HG02852 (cell line): ENCODE measurements around the gene CSTF3.
A peak's percentile ranks its signal among the peaks of the same experiment; 100 is the strongest.
"Not testable (repeated sequence)": the region's sequence is repeated elsewhere in the genome, so short reads cannot be mapped to it uniquely, and the experiment has no call there.

ENCODE experiments used
- ATAC-seq: cut with Tn5 transposase; IDR thresholded peaks from one replicate; pipeline ENCODE4 v1.9.1; 2021; ENCODE audit warnings: mild to moderate bottlenecking, moderate library complexity; ENCODE audit not compliant: unreplicated experiment

The CSTF3 gene

GRCh38 chr11:33094157-33094556 is 67.1 kb downstream of the CSTF3 start:
- no peak for ATAC-seq

- ATAC-seq, result no peak
These were observed 71.5 kb downstream of the CSTF3 start for GRCh38 chr11:33089776-33090175.

GRCh38 chr11:33086017-33086416 is 75.3 kb downstream of the CSTF3 start:
- no peak for ATAC-seq

DNA sequence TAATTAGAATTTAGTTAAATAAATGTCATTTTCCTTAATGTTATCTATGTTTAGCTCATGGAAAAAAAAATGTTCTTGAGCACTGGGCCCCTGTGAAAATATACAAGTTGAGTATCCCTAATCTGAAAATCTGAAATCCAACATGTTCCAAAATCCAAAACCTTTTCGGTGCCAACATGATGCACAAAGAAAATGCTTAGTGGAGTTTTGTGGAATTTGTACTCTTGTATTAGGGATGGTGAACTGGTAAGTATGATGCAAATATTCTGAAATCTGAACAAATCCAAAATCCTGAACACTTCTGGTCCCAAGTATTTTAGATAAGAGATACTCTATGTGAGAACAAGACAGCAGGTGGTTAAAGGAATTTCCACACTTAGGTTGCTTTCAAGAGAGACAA is 77.4 kb downstream of the CSTF3 start:
- no peak for ATAC-seq

- no peak for ATAC-seq
These were observed 88.8 kb downstream of the CSTF3 start for GRCh38 chr11:33072465-33072864.

DNA sequence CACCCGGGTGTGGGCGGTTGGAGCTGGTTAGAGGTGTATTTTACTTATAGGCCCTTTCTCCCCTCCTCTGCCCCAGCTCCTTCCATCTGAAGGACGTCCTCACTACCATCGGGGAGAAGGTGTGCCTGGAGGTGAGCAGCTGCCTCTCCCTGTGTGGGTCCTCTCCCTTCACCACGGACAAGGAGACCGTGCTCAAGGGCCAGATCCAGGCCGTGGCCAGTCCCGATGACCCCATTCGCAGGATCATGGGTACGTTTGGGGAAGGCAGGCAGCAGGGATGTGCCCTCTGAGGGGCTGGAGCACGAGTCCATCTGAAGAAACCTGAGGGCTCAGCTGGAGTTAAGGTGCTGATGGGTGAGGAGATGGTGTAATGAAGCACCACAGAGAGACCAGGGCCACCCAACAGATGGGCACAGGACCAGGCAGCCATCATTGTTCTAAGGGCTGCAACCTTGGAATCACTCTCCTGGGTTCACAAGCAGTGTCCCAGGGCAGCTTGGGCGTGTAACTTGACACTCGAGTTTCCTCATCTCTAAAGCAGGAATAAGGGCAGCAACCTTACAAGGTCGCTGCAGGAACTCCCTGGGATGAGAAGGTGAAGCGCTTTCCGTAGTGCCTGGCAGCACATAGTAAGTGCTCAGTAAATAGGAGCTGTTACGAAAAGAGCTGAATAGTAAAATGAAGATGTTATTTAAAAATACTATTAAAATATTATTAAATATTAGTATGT is 92.5 kb downstream of the CSTF3 start:
- no peak for ATAC-seq

- ATAC-seq, result no peak
These were observed 94.0 kb downstream of the CSTF3 start for GRCh38 chr11:33067294-33067693.

GRCh38 chr11:33065445-33066178 is 95.7 kb downstream of the CSTF3 start:
- ATAC-seq, result no peak

GRCh38 chr11:33064866-33065265 is 96.4 kb downstream of the CSTF3 start:
- no peak for ATAC-seq

DNA sequence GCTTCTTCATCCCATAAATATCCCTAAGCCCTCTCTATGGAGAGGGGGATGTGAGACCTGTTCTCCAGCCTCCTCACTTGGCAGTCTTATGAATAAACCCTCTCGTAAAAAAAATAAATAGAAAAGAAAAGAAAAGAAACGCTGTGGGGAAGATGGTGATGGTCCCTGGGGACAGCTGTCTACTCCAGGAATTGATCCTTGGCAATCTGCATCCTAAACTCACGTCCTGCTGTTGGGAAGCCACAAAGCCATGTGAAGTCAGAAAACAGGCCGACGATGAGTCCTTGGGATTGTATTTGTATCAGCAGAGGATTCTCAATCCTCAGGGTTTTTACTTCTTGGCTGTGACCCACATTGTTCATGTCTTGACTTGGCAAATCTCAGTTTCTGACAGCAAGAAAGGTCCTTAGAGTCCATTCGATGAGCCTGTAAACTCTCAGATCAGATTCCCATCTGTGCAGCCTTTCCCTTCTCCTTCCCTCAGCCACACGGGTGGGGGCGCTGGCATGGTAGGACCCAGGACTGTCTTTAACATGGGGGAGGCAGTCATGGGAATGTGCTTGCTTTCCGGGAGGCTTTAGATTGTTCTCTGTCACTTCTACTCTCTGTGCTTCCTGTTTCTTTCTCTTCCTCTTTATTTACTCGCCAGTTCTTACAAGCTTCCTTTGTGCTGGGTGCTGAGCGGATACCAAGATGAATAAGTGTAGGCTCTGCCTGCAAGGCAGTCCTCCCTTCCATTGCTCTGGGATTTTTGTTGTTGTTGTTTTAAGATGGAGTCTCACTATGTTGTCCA is 97.1 kb downstream of the CSTF3 start:
- no peak for ATAC-seq

DNA sequence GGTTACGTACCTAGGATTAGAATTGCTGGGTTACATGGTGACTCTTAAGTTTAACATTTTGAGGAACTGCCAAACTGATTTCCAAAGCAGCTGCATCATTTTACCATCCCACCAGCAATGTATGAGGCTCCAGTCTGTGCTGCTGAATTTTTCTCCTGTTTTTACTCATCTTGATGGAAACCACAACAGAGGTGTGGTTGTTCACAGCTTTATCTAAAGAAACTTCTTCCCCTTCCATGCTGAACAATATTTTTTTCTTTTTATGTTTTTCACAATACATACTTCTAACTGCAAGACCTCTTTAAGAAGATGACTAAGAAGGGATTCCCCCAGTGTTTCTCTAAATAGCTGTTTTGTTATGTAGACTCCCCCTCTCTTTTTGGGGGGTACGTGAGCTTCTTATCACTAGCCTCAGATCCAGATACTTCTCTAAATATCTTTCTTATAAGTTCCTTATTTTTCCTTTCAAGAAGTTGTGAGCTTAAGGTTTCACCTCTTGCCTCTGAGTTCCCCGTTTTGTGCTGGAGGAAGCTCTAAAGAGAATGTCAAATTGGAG is 97.9 kb downstream of the CSTF3 start:
- peak; percentile 57 for ATAC-seq

- no peak for ATAC-seq
These were observed 99.1 kb downstream of the CSTF3 start for GRCh38 chr11:33062137-33062536.

DNA sequence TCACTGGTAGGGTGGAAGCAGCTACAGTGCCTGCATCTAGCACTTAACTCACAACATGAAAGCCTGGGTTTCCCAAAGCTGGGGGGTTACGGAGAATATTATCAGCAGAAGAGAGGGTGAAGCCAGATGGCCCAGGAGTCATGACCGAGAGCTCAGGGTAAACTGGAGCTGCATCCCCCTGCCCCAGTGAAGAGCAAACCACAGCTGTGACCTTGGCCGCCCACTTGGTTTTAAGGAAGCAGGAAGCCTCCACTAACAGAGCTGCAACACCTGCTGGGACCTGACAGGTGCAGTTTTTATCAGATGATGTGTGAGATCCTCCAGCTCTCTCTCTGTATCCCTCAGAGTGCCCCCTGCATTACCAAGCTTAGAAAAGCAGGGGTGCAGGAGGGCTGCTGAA is 101.0 kb downstream of the CSTF3 start:
- ATAC-seq, result no peak

DNA sequence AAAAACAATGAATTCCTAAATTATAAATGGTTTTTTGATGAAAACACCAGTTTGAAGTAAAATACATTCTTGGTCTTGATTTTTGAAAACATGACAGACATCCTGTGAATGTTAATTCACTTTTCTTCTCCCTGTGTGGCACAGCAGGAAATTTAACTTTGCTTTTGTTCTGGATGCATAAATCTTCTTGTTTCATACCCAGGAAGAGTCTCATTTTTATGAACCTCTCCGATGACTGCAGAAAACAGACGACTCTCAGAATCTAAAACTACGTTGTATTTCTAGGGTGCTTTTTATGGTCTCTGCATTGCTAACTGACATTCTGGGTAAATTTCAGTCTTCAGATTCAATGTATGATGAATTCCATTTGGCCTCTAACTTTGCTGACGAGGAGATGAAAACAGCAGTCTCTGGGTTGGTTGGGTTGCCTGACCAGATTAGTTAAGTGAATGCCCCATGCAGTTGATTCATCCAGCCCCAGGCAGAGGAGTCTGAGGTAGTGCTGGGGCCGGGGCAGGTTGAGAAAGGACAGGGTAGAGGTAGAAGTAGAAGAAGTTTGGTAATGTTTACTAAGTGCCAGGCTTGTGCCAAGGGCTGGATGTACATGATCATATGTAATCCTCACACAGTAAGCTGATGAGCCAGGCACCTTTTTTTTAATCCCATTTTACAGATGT is 101.8 kb downstream of the CSTF3 start:
- ATAC-seq, result no peak

GRCh38 chr11:33057284-33057683 is 104.0 kb downstream of the CSTF3 start:
- ATAC-seq, result no peak

DNA sequence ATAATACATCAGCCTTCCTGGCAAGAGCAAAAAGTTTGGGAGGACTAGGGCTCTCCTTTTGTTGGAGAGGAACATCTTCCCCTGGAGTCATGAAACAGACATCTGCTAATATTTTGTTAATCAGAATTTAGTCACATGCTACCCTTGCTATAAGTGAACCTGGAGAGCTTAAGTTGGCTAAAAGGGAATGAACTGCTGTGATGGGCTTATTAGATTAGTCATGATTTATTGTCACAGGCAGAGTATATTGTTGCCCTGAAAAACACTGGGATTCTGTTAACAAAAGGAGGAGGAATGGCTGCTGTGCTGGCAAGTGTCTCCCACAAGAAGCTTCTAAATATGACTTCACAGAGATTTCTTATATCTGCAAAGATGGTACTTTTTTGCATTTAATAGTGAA is 105.9 kb downstream of the CSTF3 start:
- ATAC-seq, result no peak

DNA sequence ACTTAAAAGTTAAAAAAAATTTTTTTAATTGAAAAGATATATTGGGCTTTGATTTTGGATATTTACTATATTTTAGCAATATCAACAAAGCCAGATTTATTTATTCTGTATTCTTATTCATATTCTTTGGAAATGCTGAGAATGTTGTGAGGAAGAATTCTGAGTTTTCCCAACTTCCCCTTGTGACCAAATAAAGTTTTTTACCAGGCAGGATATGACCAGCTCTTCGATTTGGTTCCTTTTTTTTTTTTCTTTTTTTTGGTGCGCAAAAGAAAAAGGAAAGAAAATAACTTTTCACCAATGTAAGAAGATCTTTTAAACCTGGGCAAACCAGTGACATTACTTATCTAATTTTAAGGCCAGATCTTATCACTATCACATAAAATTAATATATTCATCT is 109.0 kb downstream of the CSTF3 start:
- ATAC-seq, result no peak

- ATAC-seq, result not testable (repeated sequence)
These were observed 111.5 kb downstream of the CSTF3 start for GRCh38 chr11:33049565-33050408.

- not testable (repeated sequence) for ATAC-seq
These were observed 112.6 kb downstream of the CSTF3 start for GRCh38 chr11:33048701-33049100.
